Body of pancreas (tissue), 4 donors: ENCODE results near the gene RPL6. TPM values are rescaled to one million over a fixed set of nuclear protein-coding genes. Genes with fewer than 3 reads are reported as not detected.
"Not testable (repeated sequence)": the region's sequence is repeated elsewhere in the genome, so short reads cannot be mapped to it uniquely, and the experiment has no call there.

Source experiments
- ATAC-seq: fragments of 150-250 bp; one replicate; pipeline ENCODE4 v1.9.1; 2016
- DNase-seq, 4 donors: peaks; one replicate each; pipeline ENCODE4 v3.0.0-alpha.2; 2019
- H3K27ac ChIP-seq, 4 donors: fragments of 200-600 bp; sonication (generic); 1 replicate in 3 of 4; 2 replicates in 1 of 4; pipeline versions ENCODE4 v1.5.1 to v1.6.1; 2016 to 2019; ENCODE audit warnings: mild to moderate bottlenecking in 1 of 4, mixed read lengths in 1 of 4, moderate library complexity in 1 of 4
- H3K27me3 ChIP-seq, 2 donors: fragments of 200-600 bp; sonication (generic); one replicate each; pipeline ENCODE4 v1.6.0; 2016; ENCODE audit warnings: mild to moderate bottlenecking in 1 of 2
- H3K36me3 ChIP-seq, 2 donors: fragments of 200-600 bp; sonication (generic); replicated peaks in 1 of 2; 2 replicates each; pipeline ENCODE4 v1.5.1; 2016; ENCODE audit warnings: low read depth in 2 of 2; ENCODE audit not compliant: insufficient read depth in 1 of 2
- H3K4me1 ChIP-seq: fragments of 200-600 bp; sonication (generic); one replicate; pipeline ENCODE4 v1.6.0; 2016
- H3K4me3 ChIP-seq, 2 donors: fragments of 200-600 bp; sonication (generic); 1 replicate in 1 of 2; 2 replicates in 1 of 2; pipeline ENCODE4 v1.5.1; 2016 to 2019
- H3K9me3 ChIP-seq, 3 donors: fragments of 200-600 bp; sonication (generic); 1 replicate in 2 of 3; 2 replicates in 1 of 3; pipeline ENCODE4 v1.5.1; 2016
- CTCF ChIP-seq, 7 experiments: fragments of 450-650 bp in 4 of 7; fragments of 200-600 bp in 3 of 7; sonication (generic) in 3 of 7; IDR thresholded peaks; one replicate each; pipeline ENCODE4 v1.5.1; 2016 to 2019; ENCODE audit warnings: antibody characterized with exemption in 7 of 7
- POLR2A ChIP-seq, 3 donors: fragments of 450-650 bp; IDR thresholded peaks; one replicate each; pipeline ENCODE4 v1.6.1; 2016; ENCODE audit warnings: antibody characterized with exemption in 3 of 3, mild to moderate bottlenecking in 2 of 3
- WGBS, 2 donors: methylation state at CpG; one replicate each; pipeline ENCODE4 v1.1.5; 2017; 5-methylcytosine and 5-hydroxymethylcytosine counted together
- intact Hi-C: fragments of 100-400 bp; cut with DNase I; formaldehyde crosslinking; loops from one replicate; pipeline ENCODE4 v1.15.1; 2023
- total RNA-seq, 2 donors: library from RNA; depleted of rRNA; stranded (reverse); fragments of >200 nt; gene quantifications; one replicate each; pipeline ENCODE4 v1.1.0, GENCODE V29; 2016

RPL6 gene
- total RNA-seq, 2 donors from 2014 or later: 864 to 931 TPM

GRCh38 chr12:112450725-112451124 lies 41.3 kb upstream of the RPL6 start:
- H3K4me3 ChIP-seq: no peak overlapping the region
- no peaks in the 10 kb centered on the region for H3K27me3 ChIP-seq
- WGBS, 2 donors: 60 to 73% methylated on average over 4 of the region's 4 CpGs
- TF ChIP-seq POLR2A (IDR thresholded peaks at IDR 0.05): no peak
- no peak for TF ChIP-seq CTCF (IDR thresholded peaks at IDR 0.05)
- H3K9me3 ChIP-seq: no peaks in the 10 kb centered on the region
- ATAC-seq (no peak), DNase-seq (no peak)
- intact Hi-C loops: no loop called here
- H3K4me1 ChIP-seq: no peaks in the 10 kb centered on the region
- H3K27ac ChIP-seq: no peak overlapping the region
- peaks cover 0 to 20% of the 10 kb centered on the region in 2 donors for H3K36me3 ChIP-seq

- H3K4me3 ChIP-seq, DNase-seq, H3K36me3 ChIP-seq, intact Hi-C loops, H3K9me3 ChIP-seq, ATAC-seq, H3K27me3 ChIP-seq, H3K27ac ChIP-seq, H3K4me1 ChIP-seq: not testable (repeated sequence)
- 87 to 100% methylated on average over 2 of the region's 2 CpGs for whole genome bisulfite sequencing, 2 donors
These were observed 38.8 kb upstream of the RPL6 start for GRCh38 chr12:112448165-112448564.

- Histone ChIP-seq H3K9me3 (no peaks in the 10 kb centered on the region), H3K4me3 (no peak overlapping the region), H3K36me3 (peaks cover 0 to 4% of the 10 kb centered on the region in 2 donors), H3K27ac (no peak overlapping the region), H3K4me1 (no peaks in the 10 kb centered on the region), H3K27me3 (no peaks in the 10 kb centered on the region)
- TF ChIP-seq CTCF (IDR thresholded peaks at IDR 0.05): no peak
- TF ChIP-seq POLR2A (IDR thresholded peaks at IDR 0.05): no peak
- no peak for DNase-seq
- 52 to 87% methylated on average over 3 of the region's 3 CpGs for WGBS, 2 donors
- ATAC-seq: no peak
- intact Hi-C loops: no loop called here
These were observed 37.7 kb upstream of the RPL6 start for GRCh38 chr12:112447106-112447505.

DNA sequence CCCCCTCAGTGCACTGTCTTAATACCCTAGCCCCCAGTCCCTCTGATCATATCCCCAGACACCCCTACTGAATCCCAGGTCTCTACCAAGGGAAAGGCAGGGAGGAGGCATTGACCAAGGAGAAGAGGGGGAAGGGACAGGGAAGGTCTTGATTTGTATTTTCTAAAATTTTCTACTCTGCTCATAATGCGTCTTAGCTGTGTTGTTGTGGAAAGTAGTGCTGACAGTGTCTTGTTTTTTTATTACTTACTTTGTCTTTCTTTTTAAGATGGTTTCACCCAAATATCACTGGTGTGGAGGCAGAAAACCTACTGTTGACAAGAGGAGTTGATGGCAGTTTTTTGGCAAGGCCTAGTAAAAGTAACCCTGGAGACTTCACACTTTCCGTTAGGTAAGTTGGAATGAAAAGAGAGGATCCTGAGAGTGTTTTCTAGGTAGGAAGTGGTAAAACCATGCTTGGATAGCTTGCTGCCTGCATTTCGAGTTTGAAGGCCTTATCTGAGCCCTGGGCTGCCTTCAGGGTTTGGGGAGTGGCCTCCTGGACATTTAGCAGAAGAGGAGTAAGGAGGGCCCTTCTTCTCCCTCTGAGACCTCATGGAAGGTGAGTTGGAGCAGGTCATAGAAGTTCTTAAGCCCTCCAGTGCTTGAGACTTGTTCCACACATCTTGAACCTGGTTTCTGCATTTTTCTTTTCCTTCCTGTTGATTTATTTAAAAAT lies 36.8 kb upstream of the RPL6 start:
- no peak for ATAC-seq
- DNase-seq: no peak
- intact Hi-C loops: no loop called here
- H3K4me1 ChIP-seq: no peaks in the 10 kb centered on the region
- peaks cover 0 to 4% of the 10 kb centered on the region in 2 donors for H3K36me3 ChIP-seq
- TF ChIP-seq POLR2A (IDR thresholded peaks at IDR 0.05) (no peak), CTCF (IDR thresholded peaks at IDR 0.05) (no peak)
- 78 to 86% methylated on average over 3 of the region's 3 CpGs for WGBS, 2 donors
- no peaks in the 10 kb centered on the region for H3K27me3 ChIP-seq
- no peaks in the 10 kb centered on the region for H3K9me3 ChIP-seq
- no peak overlapping the region for H3K4me3 ChIP-seq
- no peak overlapping the region for H3K27ac ChIP-seq

DNA sequence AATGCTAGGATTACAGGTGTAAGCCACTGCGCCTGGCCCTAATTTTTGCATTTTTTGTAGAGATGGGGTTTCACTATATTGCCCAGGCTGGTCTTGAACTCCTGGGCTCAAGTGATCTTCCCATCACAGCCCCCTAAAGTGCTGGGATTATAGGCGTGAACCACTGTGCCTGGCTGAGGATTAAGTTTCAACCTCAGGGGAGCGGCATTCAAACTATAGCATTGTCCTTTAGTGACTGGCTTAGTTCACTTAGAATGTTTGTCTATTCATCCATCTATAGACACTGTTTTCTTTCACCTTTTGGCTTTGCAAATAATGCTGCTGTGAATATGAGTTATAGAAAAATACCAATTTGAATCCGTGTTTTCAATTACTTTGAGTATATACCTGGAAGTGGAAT lies 34.5 kb upstream of the RPL6 start:
- WGBS, 2 donors: 96 to 99% methylated on average over 4 of the region's 4 CpGs
- Histone ChIP-seq H3K9me3 (no peaks in the 10 kb centered on the region), H3K36me3 (no peaks in the 10 kb centered on the region), H3K27ac (no peak overlapping the region), H3K4me3 (no peak overlapping the region), H3K27me3 (no peaks in the 10 kb centered on the region), H3K4me1 (no peaks in the 10 kb centered on the region)
- TF ChIP-seq POLR2A (IDR thresholded peaks at IDR 0.05) (no peak), CTCF (IDR thresholded peaks at IDR 0.05) (no peak)
- DNase-seq (no peak), ATAC-seq (no peak)
- intact Hi-C loops: no loop called here

- DNase-seq, ATAC-seq, H3K4me1 ChIP-seq, H3K4me3 ChIP-seq, H3K36me3 ChIP-seq, H3K27me3 ChIP-seq, H3K9me3 ChIP-seq, intact Hi-C loops, H3K27ac ChIP-seq: not testable (repeated sequence)
- WGBS, 2 donors: 97 to 99% methylated on average over 9 of the region's 9 CpGs
These were observed 31.2 kb upstream of the RPL6 start for GRCh38 chr12:112440653-112441052.
